H1 (cell line): ENCODE measurements around the gene C16orf46. TPM values are rescaled to one million over a fixed set of nuclear protein-coding genes. Genes with fewer than 3 reads are reported as not detected.

Experiments
- CTCF ChIA-PET: fragments of 300-600 bp; sonication (Branson Sonifier 250); formaldehyde crosslinking; loops from one replicate; lab custom pipeline; 2021; ENCODE audit not compliant: partially characterized antibody; lab: Charles Lee
- POLR2A ChIA-PET: fragments of 300-600 bp; sonication (Branson Sonifier 250); formaldehyde crosslinking; loops from one replicate; lab custom pipeline; 2021; ENCODE audit warnings: inconsistent platforms; ENCODE audit not compliant: partially characterized antibody; lab: Charles Lee
- DNase-seq, 2 experiments: peaks; one replicate each; pipeline versions ENCODE4 v3.0.0 to v3.0.0-alpha.2; 2010 to 2022; ENCODE audit warnings: low spot score in 2 of 2, low read depth in 1 of 2, mixed read lengths in 1 of 2
- FAIRE-seq: peaks from 2 replicates; lab custom pipeline; 2011; peaks lifted over from hg19 to GRCh38; lab: Jason Lieb, UNC
- H2AFZ ChIP-seq: 2 replicates; pipeline ENCODE4 v1.8.1; 2012; ENCODE audit warnings: low read length, inconsistent platforms
- H2AK5ac ChIP-seq: 2 replicates; pipeline ENCODE4 v1.6.1; 2013; ENCODE audit warnings: low read depth, low read length
- H2BK120ac ChIP-seq: replicated peaks from 2 replicates; pipeline ENCODE3; 2013; ENCODE audit warnings: low read depth, low read length, inconsistent platforms
- H2BK12ac ChIP-seq: 2 replicates; pipeline ENCODE4 v1.6.1; 2013; ENCODE audit warnings: low read depth, low read length
- H2BK15ac ChIP-seq: 2 replicates; pipeline ENCODE4 v1.6.1; 2013; ENCODE audit warnings: low read length
- H2BK20ac ChIP-seq: 2 replicates; pipeline ENCODE4 v1.6.1; 2013; ENCODE audit warnings: low read length
- H2BK5ac ChIP-seq: 2 replicates; pipeline ENCODE4 v1.6.1; 2013; ENCODE audit warnings: low read depth, low read length
- H3K14ac ChIP-seq: 2 replicates; pipeline ENCODE4 v1.6.1; 2013; ENCODE audit warnings: inconsistent platforms; ENCODE audit not compliant: insufficient read length
- H3K18ac ChIP-seq: 2 replicates; pipeline ENCODE4 v1.6.1; 2013; ENCODE audit warnings: low read length; ENCODE audit errors: extremely low read depth
- H3K23ac ChIP-seq: 2 replicates; pipeline ENCODE4 v1.6.1; 2013; ENCODE audit warnings: inconsistent platforms; ENCODE audit not compliant: insufficient read length
- H3K23me2 ChIP-seq: 2 replicates; pipeline ENCODE4 v1.6.1; 2013; ENCODE audit warnings: low read depth, low read length
- H3K27ac ChIP-seq: 2 replicates; pipeline ENCODE4 v1.6.1; 2011; ENCODE audit warnings: low read depth, low read length, inconsistent platforms
- H3K27me3 ChIP-seq, 4 experiments: replicated peaks in 1 of 4; 1 replicate in 1 of 4; 2 replicates in 3 of 4; pipeline versions ENCODE4 v1.6.1 to v1.8.1; 2011 to 2013; ENCODE audit warnings: low read length in 3 of 4, mild to moderate bottlenecking in 3 of 4, inconsistent platforms in 2 of 4, mixed read lengths in 2 of 4, moderate library complexity in 1 of 4; ENCODE audit not compliant: control insufficient read depth in 3 of 4, insufficient read depth in 3 of 4; ENCODE audit errors: extremely low read depth in 1 of 4
- H3K36me3 ChIP-seq, 4 experiments: 2 replicates each; pipeline versions ENCODE4 v1.6.1 to v1.8.1; 2011 to 2013; ENCODE audit warnings: mild to moderate bottlenecking in 4 of 4, low read length in 3 of 4, moderate library complexity in 2 of 4, control low read depth in 1 of 4, inconsistent platforms in 1 of 4; ENCODE audit not compliant: insufficient read depth in 4 of 4, control insufficient read depth in 2 of 4
- H3K4ac ChIP-seq: replicated peaks from 2 replicates; pipeline ENCODE3; 2013; ENCODE audit warnings: low read length, low read depth, mixed read lengths, inconsistent platforms; ENCODE audit not compliant: insufficient read length
- H3K4me1 ChIP-seq, 4 experiments: replicated peaks in 1 of 4; 1 replicate in 1 of 4; 2 replicates in 3 of 4; pipeline versions ENCODE4 v1.6.1 to v1.8.1; 2011 to 2013; ENCODE audit warnings: low read length in 3 of 4, inconsistent platforms in 2 of 4, mixed read lengths in 1 of 4; ENCODE audit not compliant: insufficient read depth in 4 of 4, control insufficient read depth in 3 of 4
- H3K4me2 ChIP-seq, 2 experiments: 2 replicates each; pipeline versions ENCODE4 v1.6.1 to v1.8.1; 2011 to 2013; ENCODE audit warnings: low read depth in 2 of 2, low read length in 2 of 2, control low read depth in 1 of 2, inconsistent platforms in 1 of 2, mild to moderate bottlenecking in 1 of 2; ENCODE audit not compliant: insufficient read depth in 1 of 2
- H3K4me3 ChIP-seq, 4 experiments: fragments of 200-600, 300-600 bp in 1 of 4; sonication (generic), shearing (Covaris generic), sonication (Bioruptor Twin) in 1 of 4; 2 replicates each; pipeline versions ENCODE4 v1.5.1 to v1.8.1; 2011 to 2016; ENCODE audit warnings: low read length in 4 of 4, low read depth in 3 of 4, control low read depth in 2 of 4, inconsistent platforms in 2 of 4, mild to moderate bottlenecking in 2 of 4, mixed read lengths in 1 of 4, moderate library complexity in 1 of 4; ENCODE audit not compliant: insufficient read depth in 2 of 4; ENCODE audit errors: extremely low read depth in 1 of 4
- H3K56ac ChIP-seq: replicated peaks from 2 replicates; pipeline ENCODE3; 2013; ENCODE audit warnings: low read depth, mild to moderate bottlenecking, mixed read lengths, low read length, inconsistent platforms; ENCODE audit not compliant: insufficient read length
- H3K79me1 ChIP-seq: 2 replicates; pipeline ENCODE4 v1.6.1; 2013; ENCODE audit warnings: low read depth, low read length, control low read depth
- H3K79me2 ChIP-seq, 2 experiments: 2 replicates each; pipeline versions ENCODE4 v1.6.1 to v1.8.1; 2012 to 2013; ENCODE audit warnings: low read length in 2 of 2, mild to moderate bottlenecking in 2 of 2, inconsistent platforms in 1 of 2; ENCODE audit not compliant: insufficient read depth in 2 of 2, control insufficient read depth in 1 of 2
- H3K9ac ChIP-seq, 4 experiments: replicated peaks in 1 of 4; 1 replicate in 1 of 4; 2 replicates in 3 of 4; pipeline versions ENCODE4 v1.6.1 to v1.8.1; 2011 to 2013; ENCODE audit warnings: low read depth in 3 of 4, low read length in 3 of 4, control low read depth in 2 of 4, mild to moderate bottlenecking in 2 of 4, moderate library complexity in 2 of 4, inconsistent platforms in 1 of 4; ENCODE audit errors: extremely low read depth in 1 of 4
- H3K9me3 ChIP-seq, 2 experiments: 2 replicates each; pipeline versions ENCODE4 v1.6.1 to v1.8.1; 2012 to 2013; ENCODE audit warnings: mild to moderate bottlenecking in 2 of 2, moderate library complexity in 2 of 2, control low read depth in 1 of 2, inconsistent platforms in 1 of 2, low read depth in 1 of 2, low read length in 1 of 2, mixed read lengths in 1 of 2; ENCODE audit not compliant: insufficient read depth in 2 of 2
- H4K20me1 ChIP-seq, 2 experiments: replicated peaks in 1 of 2; 2 replicates each; pipeline versions ENCODE3 to v1.8.1; 2011 to 2013; ENCODE audit warnings: inconsistent platforms in 2 of 2, low read length in 2 of 2, mild to moderate bottlenecking in 1 of 2; ENCODE audit not compliant: insufficient read depth in 2 of 2, control insufficient read depth in 1 of 2
- H4K5ac ChIP-seq: 2 replicates; pipeline ENCODE4 v1.6.1; 2013; ENCODE audit warnings: low read length, low read depth, mixed read lengths, inconsistent platforms; ENCODE audit not compliant: insufficient read length
- H4K8ac ChIP-seq: 2 replicates; pipeline ENCODE4 v1.8.0; 2013; ENCODE audit warnings: mild to moderate bottlenecking, moderate library complexity, low read length, inconsistent platforms; ENCODE audit not compliant: insufficient read depth; ENCODE audit errors: extremely low read depth
- H4K91ac ChIP-seq: replicated peaks from 2 replicates; pipeline ENCODE3; 2013; ENCODE audit warnings: low read length, mixed read lengths, inconsistent platforms; ENCODE audit not compliant: insufficient read length
- CBX8 ChIP-seq: fragments of 300-800, 300-1000 bp; sonication (generic); IDR thresholded peaks from 2 replicates; pipeline ENCODE4 v1.7.1; 2016; ENCODE audit warnings: low read depth, low read length, borderline replicate concordance
- GTF2F1 ChIP-seq: IDR thresholded peaks from 2 replicates; pipeline ENCODE4 v1.6.1; 2012; ENCODE audit warnings: low read depth, low read length, improper control_type of control experiment, borderline replicate concordance
- JUND ChIP-seq: IDR thresholded peaks from 2 replicates; pipeline ENCODE4 v1.6.1; 2011; ENCODE audit warnings: mild to moderate bottlenecking, improper control_type of control experiment, low read length
- NANOG ChIP-seq: IDR thresholded peaks from 2 replicates; pipeline ENCODE4 v1.6.1; 2011; ENCODE audit warnings: low read length, low read depth, mild to moderate bottlenecking, inconsistent platforms; ENCODE audit not compliant: insufficient read depth, poor library complexity, severe bottlenecking
- RAD21 ChIP-seq, 2 experiments: IDR thresholded peaks in 1 of 2; conservative IDR thresholded peaks in 1 of 2; 2 replicates each; pipeline ENCODE4 v1.6.1; 2011; ENCODE audit warnings: low read depth in 2 of 2, low read length in 2 of 2, improper control_type of control experiment in 1 of 2, inconsistent platforms in 1 of 2, mild to moderate bottlenecking in 1 of 2, moderate library complexity in 1 of 2
- SAP30 ChIP-seq: fragments of 300-600 bp; sonication (generic); IDR thresholded peaks from 2 replicates; pipeline ENCODE4 v1.7.1; 2012; ENCODE audit warnings: low read length, moderate library complexity, mild to moderate bottlenecking, inconsistent platforms; ENCODE audit not compliant: insufficient read depth, insufficient replicate concordance
- SP2 ChIP-seq: IDR thresholded peaks from 2 replicates; pipeline ENCODE4 v1.6.1; 2012; ENCODE audit warnings: mild to moderate bottlenecking, low read length, inconsistent platforms
- YY1 ChIP-seq: IDR thresholded peaks from 2 replicates; pipeline ENCODE4 v1.6.1; 2011; ENCODE audit warnings: low read depth, mild to moderate bottlenecking, low read length
- WGBS, 2 experiments: shearing (Covaris generic) in 1 of 2; methylation state at CpG; one replicate each; pipeline versions ENCODE4 v1.1.6 to v1.1.7; 2013 to 2015; ENCODE audit warnings: low lambda C conversion rate in 2 of 2, mixed read lengths in 2 of 2, inconsistent platforms in 1 of 2, low coverage in 1 of 2, missing lambda C conversion rate in 1 of 2; ENCODE audit not compliant: insufficient replicate concordance in 2 of 2, insufficient coverage in 1 of 2, insufficient read length in 1 of 2; ENCODE audit errors: extremely low coverage in 1 of 2, missing lambda C conversion rate in 1 of 2; 5-methylcytosine and 5-hydroxymethylcytosine counted together
- polyA plus RNA-seq, 7 experiments: library from polyadenylated mRNA; depleted of rRNA in 3 of 7; stranded (reverse) in 5 of 7; unstranded in 2 of 7; fragments of >200 nt in 5 of 7; fragments of 200-250 nt in 2 of 7; gene quantifications; 1 replicate in 5 of 7; 2 replicates in 1 of 7; 4 replicates in 1 of 7; pipeline versions ENCODE4 v1.2.1 to v1.2.3, GENCODE V29; 2011 to 2013; ENCODE audit warnings: missing spikeins in 2 of 7, mixed read lengths in 2 of 7
- total RNA-seq: library from RNA; stranded (reverse); fragmentation: NEBNext Ultra II Directional; extraction: Animal tissue kit (Norgen Biotek cat#: 25700); gene quantifications from 2 replicates; pipeline ENCODE4 v1.2.1, GENCODE V29; 2021
- TF ChIP-seq, protein P1 (sequence below): IDR thresholded peaks from 2 replicates; pipeline ENCODE4 v1.6.1; 2011; ENCODE audit warnings: low read length, improper control_type of control experiment

Gene C16orf46
- total and polyA plus RNA-seq, 2 of the 8 experiments (the other 6 are each of a cell fraction or from before 2014, with no cell fraction given) = 0.48 to 0.60 TPM

DNA sequence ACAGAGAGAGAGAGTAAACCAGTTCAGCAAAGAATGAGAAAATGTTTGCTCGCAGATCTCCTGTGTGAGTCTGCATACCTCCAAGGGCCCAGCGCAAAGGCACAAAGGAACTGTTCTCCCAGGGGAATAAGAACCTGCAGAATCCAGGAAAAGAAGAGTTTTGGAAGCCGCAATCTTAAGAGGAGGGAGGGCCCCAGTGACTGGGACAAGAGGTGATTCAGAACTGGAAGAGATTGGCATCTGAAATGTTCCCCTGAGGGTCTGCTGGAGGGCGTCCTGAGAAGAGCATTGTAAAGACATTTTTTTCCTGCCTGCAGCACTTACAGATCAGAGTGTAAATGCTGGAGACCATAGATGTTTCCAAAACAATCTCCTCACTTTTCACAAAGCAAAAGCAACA, 35.3 kb downstream of the C16orf46 start:
- Histone ChIP-seq H4K8ac (no peak overlapping the region), H4K5ac (no peak overlapping the region), H3K9ac (no peak overlapping the region), H3K36me3 (peaks cover 14 to 62% (median 45%) of the 10 kb centered on the region in 4 experiments), H3K23me2 (no peaks in the 10 kb centered on the region; the same call in 1 of the 2 replicates), H2AK5ac (no peak overlapping the region), H3K79me2 (peaks cover 2 to 42% of the 10 kb centered on the region in 2 experiments), H3K18ac (no peak overlapping the region), H3K56ac (no peak overlapping the region), H3K27ac (no peak overlapping the region), H2BK12ac (no peak overlapping the region), H3K79me1 (peaks cover 6% of the 10 kb centered on the region), H3K9me3 (no peaks in the 10 kb centered on the region), H2BK5ac (no peak overlapping the region), H3K27me3 (no peaks in the 10 kb centered on the region), H2BK15ac (no peak overlapping the region), H3K4me2 (no peak overlapping the region), H2BK20ac (no peak overlapping the region), H2BK120ac (no peak overlapping the region), H4K20me1 (peaks cover 2 to 11% of the 10 kb centered on the region in 2 experiments), H4K91ac (no peak overlapping the region), H3K4me1 (peaks cover 0 to 6% (median 2%) of the 10 kb centered on the region in 4 experiments; a peak in 4 of 7 replicates), H3K4ac (no peak overlapping the region), H3K23ac (no peak overlapping the region), H3K4me3 (no peak overlapping the region), H2AFZ (no peak overlapping the region), H3K14ac (no peak overlapping the region)
- DNase-seq (no peak), FAIRE-seq (no peak)
- TF ChIP-seq NANOG (no peak), RAD21 (IDR thresholded peaks at IDR 0.05 in 1 of 2, conservative IDR thresholded peaks at IDR 0.05 in 1 of 2; ENCODE audit: low read depth in 2 of 2, low read length in 2 of 2) (no peak), GTF2F1 (no peak), YY1 (no peak), SP2 (no peak), SAP30 (no peak), JUND (no peak), CBX8 (no peak)
- TF ChIP-seq, protein P1, sequence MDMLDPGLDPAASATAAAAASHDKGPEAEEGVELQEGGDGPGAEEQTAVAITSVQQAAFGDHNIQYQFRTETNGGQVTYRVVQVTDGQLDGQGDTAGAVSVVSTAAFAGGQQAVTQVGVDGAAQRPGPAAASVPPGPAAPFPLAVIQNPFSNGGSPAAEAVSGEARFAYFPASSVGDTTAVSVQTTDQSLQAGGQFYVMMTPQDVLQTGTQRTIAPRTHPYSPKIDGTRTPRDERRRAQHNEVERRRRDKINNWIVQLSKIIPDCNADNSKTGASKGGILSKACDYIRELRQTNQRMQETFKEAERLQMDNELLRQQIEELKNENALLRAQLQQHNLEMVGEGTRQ = no peak
- POLR2A ChIA-PET = interaction anchor here (2.1 kb wide), 1 partner anchor 32 kb away, joined by 5 read pairs; no protein-coding TSS in a partner anchor
- WGBS, 2 experiments = 88% methylated on average over 4 of the region's 4 CpGs; no CpG with 5 or more reads in 1 of the 2 experiments
- CTCF ChIA-PET = no interaction called here
